ENCODE measurements around the gene ASPN. TPM values are rescaled to one million over a fixed set of nuclear protein-coding genes. Genes with fewer than 3 reads are reported as not detected.

The ASPN gene
- total and polyA plus RNA-seq, 10 of the 15 experiments (the other 5 are each of a cell fraction or from before 2014, with no cell fraction given): 0.03 to 0.47 (median 0.42) TPM; not detected in 7

DNA sequence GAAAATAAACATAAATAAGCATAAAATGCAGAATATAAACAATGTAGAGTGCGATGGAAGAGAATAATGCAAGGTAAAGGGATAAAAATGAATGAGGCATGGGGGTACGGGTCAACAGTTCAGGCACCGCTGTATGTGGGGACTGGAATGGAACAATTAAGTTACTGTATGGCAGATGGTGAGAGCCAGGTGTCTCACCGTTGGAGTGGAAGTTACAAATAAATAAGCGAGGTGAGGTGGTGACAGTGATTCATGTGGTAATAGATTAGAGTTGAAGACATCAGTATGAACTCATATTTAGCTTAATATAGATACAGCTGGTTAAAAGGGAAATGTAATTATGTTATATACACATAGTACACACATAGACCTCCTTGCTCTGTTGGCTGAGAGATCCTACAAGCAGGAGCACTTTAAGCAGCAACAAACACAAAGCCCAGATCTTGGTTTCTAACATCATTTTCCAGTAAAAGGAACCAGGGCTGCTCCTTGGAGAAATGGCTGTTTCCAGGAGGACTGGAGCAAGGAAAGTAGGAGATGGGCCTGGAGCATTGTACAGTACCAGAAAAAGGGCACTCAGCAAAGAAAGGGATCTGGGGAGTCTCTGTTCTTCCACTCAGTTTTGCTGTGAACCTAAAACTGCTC lies 55.7 kb downstream of the ASPN start:
- Histone ChIP-seq H3K4me3 (no peak overlapping the region), H3K4me2 (ENCODE audit: control insufficient read depth, insufficient read depth) (no peak overlapping the region), H3K79me2 (ENCODE audit: control insufficient read depth, insufficient read depth, low read length) (no peaks in the 10 kb centered on the region), H3K9ac (ENCODE audit: control insufficient read depth, insufficient read depth, low read length) (no peak overlapping the region), H3K9me3 (replicated peaks; ENCODE audit: control insufficient read depth, insufficient read depth, low read length) (no peaks in the 10 kb centered on the region), H3K27ac (ENCODE audit: control insufficient read depth, insufficient read depth) (no peak overlapping the region), H3K36me3 (ENCODE audit: control insufficient read depth in 2 of 2, insufficient read depth in 2 of 2, low read length in 1 of 2) (no peaks in the 10 kb centered on the region), H4K20me1 (ENCODE audit: control insufficient read depth, insufficient read depth) (no peaks in the 10 kb centered on the region), H2AFZ (ENCODE audit: control insufficient read depth, low read depth, low read length) (no peak overlapping the region), H3K4me1 (ENCODE audit: control insufficient read depth, insufficient read depth, low read length) (no peaks in the 10 kb centered on the region), H3K27me3 (replicated peaks in 1 of 2; ENCODE audit: control insufficient read depth in 2 of 2, insufficient read depth in 2 of 2, low read length in 1 of 2) (no peaks in the 10 kb centered on the region)
- TF ChIP-seq CREM (IDR thresholded peaks at IDR 0.05; ENCODE audit: low read depth) (no peak), SMAD1 (IDR thresholded peaks at IDR 0.05; ENCODE audit: low read depth, partially characterized antibody) (no peak), DPF2 (IDR thresholded peaks at IDR 0.05) (no peak), ZSCAN29 (IDR thresholded peaks at IDR 0.05) (no peak), BRCA1 (IDR thresholded peaks at IDR 0.05; ENCODE audit: low read depth, low read length) (no peak), POLR2AphosphoS5 (IDR thresholded peaks at IDR 0.05; ENCODE audit: low read length) (no peak), EED (IDR thresholded peaks at IDR 0.05; ENCODE audit: low read depth) (no peak), NBN (IDR thresholded peaks at IDR 0.05) (no peak), BACH1 (IDR thresholded peaks at IDR 0.05; ENCODE audit: borderline replicate concordance) (no peak), EZH2 (IDR thresholded peaks at IDR 0.05; ENCODE audit: borderline replicate concordance, control insufficient read depth, low read depth, low read length) (no peak), TCF12 (IDR thresholded peaks at IDR 0.05; ENCODE audit: low read depth, low read length) (no peak)
- TF ChIP-seq, protein P1, sequence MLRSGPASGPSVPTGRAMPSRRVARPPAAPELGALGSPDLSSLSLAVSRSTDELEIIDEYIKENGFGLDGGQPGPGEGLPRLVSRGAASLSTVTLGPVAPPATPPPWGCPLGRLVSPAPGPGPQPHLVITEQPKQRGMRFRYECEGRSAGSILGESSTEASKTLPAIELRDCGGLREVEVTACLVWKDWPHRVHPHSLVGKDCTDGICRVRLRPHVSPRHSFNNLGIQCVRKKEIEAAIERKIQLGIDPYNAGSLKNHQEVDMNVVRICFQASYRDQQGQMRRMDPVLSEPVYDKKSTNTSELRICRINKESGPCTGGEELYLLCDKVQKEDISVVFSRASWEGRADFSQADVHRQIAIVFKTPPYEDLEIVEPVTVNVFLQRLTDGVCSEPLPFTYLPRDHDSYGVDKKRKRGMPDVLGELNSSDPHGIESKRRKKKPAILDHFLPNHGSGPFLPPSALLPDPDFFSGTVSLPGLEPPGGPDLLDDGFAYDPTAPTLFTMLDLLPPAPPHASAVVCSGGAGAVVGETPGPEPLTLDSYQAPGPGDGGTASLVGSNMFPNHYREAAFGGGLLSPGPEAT (IDR thresholded peaks at IDR 0.05; ENCODE audit: low read depth): no peak
- BruUV-seq (replicated peaks): no TSS peak
- intact Hi-C loops (cut with micrococcal nuclease; ENCODE audit: unreplicated experiment): no loop called here
- SMC1A ChIA-PET (ENCODE audit: uncharacterized antibody, unreplicated experiment): no interaction called here
- CTCF ChIA-PET: no interaction called here
- DNase-seq (ENCODE audit: low read depth, low spot score) (no peak), ATAC-seq (no peak), FAIRE-seq (no peak)
- RAD21 ChIA-PET (ENCODE audit: unreplicated experiment): no interaction called here
- in situ Hi-C loops (cut with MboI): no loop called here
- 86% methylated on average over 5 of the region's 5 CpGs for WGBS (ENCODE audit: insufficient coverage, insufficient replicate concordance, low lambda C conversion rate, missing lambda C conversion rate)
- POLR2A ChIA-PET: no interaction called here

All from GM12878 (cell line).